ENCODE measurements around the gene PLXNB3. TPM values are rescaled to one million over a fixed set of nuclear protein-coding genes. Genes with fewer than 3 reads are reported as not detected.

PLXNB3 gene
- total RNA-seq, 1 donor from 2014 or later = 36.1 TPM

- Histone ChIP-seq H3K9me3 (no peaks in the 10 kb centered on the region), H3K36me3 (peaks cover 0 to 12% of the 10 kb centered on the region in 2 donors), H3K27ac (no peak overlapping the region), H3K4me3 (no peak overlapping the region), H3K4me1 (peaks cover 18% of the 10 kb centered on the region), H3K27me3 (no peaks in the 10 kb centered on the region)
- intact Hi-C loops (cut with DNase I) = loop anchor here (10.0 kb wide), 1 partner anchor 141 kb away; the partner anchor contains the start of gene ARHGAP4
- DNase-seq (ENCODE audit: extremely low spot score in 2 of 2) = no peak
- no peak for TF ChIP-seq POLR2AphosphoS5 (IDR thresholded peaks at IDR 0.05; ENCODE audit: insufficient read depth in 1 of 2, low read depth in 1 of 2)
- TF ChIP-seq CTCF (IDR thresholded peaks at IDR 0.05) = no peak
- no peak for TF ChIP-seq POLR2A (IDR thresholded peaks at IDR 0.05)
These were observed 19.4 kb downstream of the PLXNB3 start for GRCh38 chrX:153783378-153784013.

DNA sequence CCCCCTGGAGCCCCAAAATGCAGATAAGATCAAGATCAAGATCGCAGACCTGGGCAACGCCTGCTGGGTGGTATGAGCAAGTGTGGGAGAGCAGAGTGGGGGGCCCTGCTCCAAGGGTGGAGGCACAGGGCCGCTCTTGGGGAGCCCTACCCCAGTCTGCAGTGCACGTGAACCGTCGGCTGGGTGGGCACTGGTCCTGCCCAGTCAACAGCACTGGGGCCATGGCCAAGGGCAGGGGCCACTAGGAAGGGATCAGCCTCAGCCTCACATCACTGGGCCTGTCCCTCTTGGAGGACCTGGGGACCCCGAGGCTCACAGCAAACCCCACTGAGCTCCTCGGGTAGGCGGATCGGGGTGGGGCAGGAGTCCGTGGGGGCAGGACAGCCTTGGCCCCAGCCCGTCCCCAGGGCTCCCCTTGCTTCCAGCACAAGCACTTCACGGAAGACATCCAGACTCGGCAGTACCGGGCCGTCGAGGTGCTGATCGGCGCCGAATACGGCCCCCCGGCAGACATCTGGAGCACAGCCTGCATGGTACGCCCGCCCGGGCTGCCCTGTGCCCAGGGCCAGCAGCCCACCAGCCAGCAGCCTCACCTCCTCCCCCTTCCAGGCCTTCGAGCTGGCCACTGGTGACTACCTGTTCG, 20.4 kb downstream of the PLXNB3 start:
- Histone ChIP-seq H3K4me3 (no peak overlapping the region), H3K36me3 (peaks cover 0 to 12% of the 10 kb centered on the region in 2 donors), H3K27me3 (no peaks in the 10 kb centered on the region), H3K27ac (no peak overlapping the region), H3K9me3 (no peaks in the 10 kb centered on the region), H3K4me1 (peaks cover 18% of the 10 kb centered on the region)
- intact Hi-C loops (cut with DNase I) = loop anchor here (10.0 kb wide), 1 partner anchor 140 kb away; the partner anchor contains the start of gene ARHGAP4
- TF ChIP-seq CTCF (IDR thresholded peaks at IDR 0.05) (no peak), POLR2AphosphoS5 (IDR thresholded peaks at IDR 0.05; ENCODE audit: insufficient read depth in 1 of 2, low read depth in 1 of 2) (no peak), POLR2A (IDR thresholded peaks at IDR 0.05) (no peak)
- DNase-seq (ENCODE audit: extremely low spot score in 2 of 2) = no peak

GRCh38 chrX:153786669-153787068, 22.6 kb downstream of the PLXNB3 start:
- Histone ChIP-seq H3K27me3 (no peaks in the 10 kb centered on the region), H3K36me3 (peaks cover 0 to 12% of the 10 kb centered on the region in 2 donors), H3K4me3 (no peak overlapping the region), H3K27ac (no peak overlapping the region), H3K9me3 (no peaks in the 10 kb centered on the region), H3K4me1 (peaks cover 17% of the 10 kb centered on the region)
- no peak for DNase-seq (ENCODE audit: extremely low spot score in 2 of 2)
- intact Hi-C loops (cut with DNase I) = loop anchor here (10.0 kb wide), 1 partner anchor 138 kb away; the partner anchor contains the start of gene ARHGAP4
- TF ChIP-seq POLR2AphosphoS5 (IDR thresholded peaks at IDR 0.05; ENCODE audit: insufficient read depth in 1 of 2, low read depth in 1 of 2) (no peak), CTCF (IDR thresholded peaks at IDR 0.05) (no peak), POLR2A (IDR thresholded peaks at IDR 0.05) (no peak)

GRCh38 chrX:153789654-153790053, 25.6 kb downstream of the PLXNB3 start:
- no peak for DNase-seq (ENCODE audit: extremely low spot score in 2 of 2)
- no peak overlapping the region for H3K27ac ChIP-seq
- peaks cover 0 to 12% of the 10 kb centered on the region in 2 donors for H3K36me3 ChIP-seq
- H3K4me3 ChIP-seq = no peak overlapping the region
- intact Hi-C loops (cut with DNase I) = loop anchor here (10.0 kb wide), 1 partner anchor 135 kb away; the partner anchor contains the start of gene ARHGAP4
- H3K27me3 ChIP-seq = no peaks in the 10 kb centered on the region
- peaks cover 30% of the 10 kb centered on the region for H3K4me1 ChIP-seq
- H3K9me3 ChIP-seq = no peaks in the 10 kb centered on the region
- TF ChIP-seq POLR2A (IDR thresholded peaks at IDR 0.05) (no peak), POLR2AphosphoS5 (IDR thresholded peaks at IDR 0.05; ENCODE audit: insufficient read depth in 1 of 2, low read depth in 1 of 2) (no peak), CTCF (IDR thresholded peaks at IDR 0.05) (no peak)

Measured in vagina (tissue), 2 donors.